ENCODE measurements around the gene PFN3.

GRCh38 chr5:177439518-177440053 is 39.1 kb upstream of the PFN3 start:
- TF ChIP-seq CTCF (IDR thresholded peaks at IDR 0.05) (no peak), POLR2A (IDR thresholded peaks at IDR 0.05) (no peak)

All from adrenal gland (tissue), 5 donors.